Measurements from ENCODE around the gene NUCB1. TPM values are rescaled to one million over a fixed set of nuclear protein-coding genes. Genes with fewer than 3 reads are reported as not detected.
"Not testable (repeated sequence)": the region's sequence is repeated elsewhere in the genome, so short reads cannot be mapped to it uniquely, and the experiment has no call there.

Gene NUCB1
- total and polyA plus RNA-seq, 2 experiments from 2014 or later, result 230 to 337 TPM

GRCh38 chr19:48897181-48897580 lies 2.9 kb upstream of the NUCB1 start:
- Histone ChIP-seq H3K36me3 (no peaks in the 10 kb centered on the region), H3K4me1 (ENCODE audit: low read depth) (peaks cover 6% of the 10 kb centered on the region), H3K27me3 (no peaks in the 10 kb centered on the region), H3K9me3 (ENCODE audit: low read depth) (no peaks in the 10 kb centered on the region), H3K27ac (no peak overlapping the region), H3K4me3 (no peak overlapping the region)
- no peak for DNase-seq (ENCODE audit: low read depth in 1 of 2, low spot score in 1 of 2)
- TF ChIP-seq CTCF (IDR thresholded peaks at IDR 0.05; ENCODE audit: low read depth, low read length), result no peak

GRCh38 chr19:48899386-48899749 lies 744 bp upstream of the NUCB1 start:
- not testable (repeated sequence) for H3K36me3 ChIP-seq; H3K9me3 ChIP-seq (ENCODE audit: low read depth); DNase-seq (ENCODE audit: low read depth in 1 of 2, low spot score in 1 of 2); H3K27me3 ChIP-seq; H3K4me1 ChIP-seq (ENCODE audit: low read depth)
- Histone ChIP-seq H3K27ac (peak overlapping the region; percentile 78), H3K4me3 (peak overlapping the region; percentile 70)

- no peaks in the 10 kb centered on the region for H3K9me3 ChIP-seq (ENCODE audit: low read depth)
- no peak for TF ChIP-seq CTCF (IDR thresholded peaks at IDR 0.05; ENCODE audit: low read depth, low read length)
- H3K27ac ChIP-seq, result peak overlapping the region; percentile 67
- H3K4me3 ChIP-seq, result peak overlapping the region; percentile 70
- H3K27me3 ChIP-seq, result no peaks in the 10 kb centered on the region
- H3K4me1 ChIP-seq (ENCODE audit: low read depth), result peaks cover 6% of the 10 kb centered on the region
- peak in 1 of 2 donors; percentile 62 for DNase-seq (ENCODE audit: low read depth in 1 of 2, low spot score in 1 of 2)
- peaks cover 11% of the 10 kb centered on the region for H3K36me3 ChIP-seq
Observed at GRCh38 chr19:48900477-48901406, 630 bp downstream of the NUCB1 start.

GRCh38 chr19:48902291-48902690 lies 2.2 kb downstream of the NUCB1 start:
- DNase-seq (ENCODE audit: low read depth in 1 of 2, low spot score in 1 of 2); H3K9me3 ChIP-seq (ENCODE audit: low read depth); H3K4me1 ChIP-seq (ENCODE audit: low read depth); H3K27me3 ChIP-seq; H3K27ac ChIP-seq; H3K4me3 ChIP-seq: not testable (repeated sequence)
- H3K36me3 ChIP-seq, result peaks cover 14% of the 10 kb centered on the region

GRCh38 chr19:48903788-48904187 lies 3.7 kb downstream of the NUCB1 start:
- not testable (repeated sequence) for H3K27ac ChIP-seq; H3K27me3 ChIP-seq; DNase-seq (ENCODE audit: low read depth in 1 of 2, low spot score in 1 of 2); H3K4me1 ChIP-seq (ENCODE audit: low read depth); H3K9me3 ChIP-seq (ENCODE audit: low read depth); H3K4me3 ChIP-seq
- peaks cover 14% of the 10 kb centered on the region for H3K36me3 ChIP-seq

GRCh38 chr19:48905664-48906063 lies 5.6 kb downstream of the NUCB1 start:
- TF ChIP-seq CTCF (IDR thresholded peaks at IDR 0.05; ENCODE audit: low read depth, low read length), result no peak
- DNase-seq (ENCODE audit: low read depth in 1 of 2, low spot score in 1 of 2), result no peak

GRCh38 chr19:48906324-48906723 lies 6.2 kb downstream of the NUCB1 start:
- no peak for TF ChIP-seq CTCF (IDR thresholded peaks at IDR 0.05; ENCODE audit: low read depth, low read length)
- Histone ChIP-seq H3K4me1 (ENCODE audit: low read depth) (peaks cover 1% of the 10 kb centered on the region), H3K4me3 (no peak overlapping the region), H3K9me3 (ENCODE audit: low read depth) (no peaks in the 10 kb centered on the region), H3K36me3 (peaks cover 24% of the 10 kb centered on the region), H3K27ac (no peak overlapping the region), H3K27me3 (no peaks in the 10 kb centered on the region)
- DNase-seq (ENCODE audit: low read depth in 1 of 2, low spot score in 1 of 2), result no peak

More at GRCh38 chr19:48905664-48906063, 5.6 kb downstream of the NUCB1 start:
- Histone ChIP-seq H3K27ac (no peak overlapping the region), H3K9me3 (ENCODE audit: low read depth) (no peaks in the 10 kb centered on the region), H3K4me3 (no peak overlapping the region), H3K4me1 (ENCODE audit: low read depth) (peaks cover 6% of the 10 kb centered on the region), H3K36me3 (peaks cover 19% of the 10 kb centered on the region), H3K27me3 (no peaks in the 10 kb centered on the region)

All from cardiac muscle cell (in vitro differentiated cells and primary cell).